Breast epithelium (tissue), 3 donors: Measurements from ENCODE around the gene TBXAS1.

ENCODE experiments used
- POLR2A ChIP-seq: fragments of 450-650 bp; IDR thresholded peaks from one replicate; pipeline ENCODE4 v1.6.1; 2016; ENCODE audit warnings: antibody characterized with exemption, mild to moderate bottlenecking, moderate library complexity
- POLR2AphosphoS5 ChIP-seq, 3 donors: sonication (generic); formaldehyde crosslinking; IDR thresholded peaks; one replicate each; pipeline ENCODE4 v1.6.1; 2017; ENCODE audit warnings: antibody characterized with exemption in 3 of 3
- TF ChIP-seq, protein P1 (sequence below), 3 donors: fragments of 450-650 bp; IDR thresholded peaks; one replicate each; pipeline ENCODE4 v1.5.1; 2016 to 2017; ENCODE audit warnings: antibody characterized with exemption in 3 of 3, mild to moderate bottlenecking in 3 of 3, moderate library complexity in 3 of 3

- TF ChIP-seq, protein P1, sequence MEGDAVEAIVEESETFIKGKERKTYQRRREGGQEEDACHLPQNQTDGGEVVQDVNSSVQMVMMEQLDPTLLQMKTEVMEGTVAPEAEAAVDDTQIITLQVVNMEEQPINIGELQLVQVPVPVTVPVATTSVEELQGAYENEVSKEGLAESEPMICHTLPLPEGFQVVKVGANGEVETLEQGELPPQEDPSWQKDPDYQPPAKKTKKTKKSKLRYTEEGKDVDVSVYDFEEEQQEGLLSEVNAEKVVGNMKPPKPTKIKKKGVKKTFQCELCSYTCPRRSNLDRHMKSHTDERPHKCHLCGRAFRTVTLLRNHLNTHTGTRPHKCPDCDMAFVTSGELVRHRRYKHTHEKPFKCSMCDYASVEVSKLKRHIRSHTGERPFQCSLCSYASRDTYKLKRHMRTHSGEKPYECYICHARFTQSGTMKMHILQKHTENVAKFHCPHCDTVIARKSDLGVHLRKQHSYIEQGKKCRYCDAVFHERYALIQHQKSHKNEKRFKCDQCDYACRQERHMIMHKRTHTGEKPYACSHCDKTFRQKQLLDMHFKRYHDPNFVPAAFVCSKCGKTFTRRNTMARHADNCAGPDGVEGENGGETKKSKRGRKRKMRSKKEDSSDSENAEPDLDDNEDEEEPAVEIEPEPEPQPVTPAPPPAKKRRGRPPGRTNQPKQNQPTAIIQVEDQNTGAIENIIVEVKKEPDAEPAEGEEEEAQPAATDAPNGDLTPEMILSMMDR (IDR thresholded peaks at IDR 0.05): no peak
- TF ChIP-seq POLR2AphosphoS5 (IDR thresholded peaks at IDR 0.05) (peak in 1 of 3 donors; percentile 3), POLR2A (no peak)
Observed at GRCh38 chr7:139853506-139854123, 24.6 kb downstream of the TBXAS1 start.
